Pancreas (tissue), 10 donors: ENCODE measurements around the gene TLR8. TPM values are rescaled to one million over a fixed set of nuclear protein-coding genes. Genes with fewer than 3 reads are reported as not detected.
A peak's percentile ranks its signal among the peaks of the same experiment; 100 is the strongest.

Experiments used
- ATAC-seq, 4 donors: fragments of 200-7000 bp; cut with Tn5 transposase; one replicate each; pipeline versions ENCODE4 v1.8.0 to v1.9.1; 2020; ENCODE audit warnings: mild to moderate bottlenecking in 4 of 4, moderate library complexity in 4 of 4
- DNase-seq, 6 donors: peaks; one replicate each; pipeline ENCODE4 v3.0.0-alpha.2; 2020
- FAIRE-seq: peaks from 2 replicates; lab custom pipeline; 2012; peaks lifted over from hg19 to GRCh38; lab: Jason Lieb, UNC
- H3K27ac ChIP-seq, 4 donors: fragments of 200-600 bp; sonication (generic); 1 replicate in 3 of 4; 2 replicates in 1 of 4; pipeline versions ENCODE4 v1.5.0 to v1.8.0; 2020
- H3K27me3 ChIP-seq, 4 donors: fragments of 200-600 bp; one replicate each; pipeline ENCODE4 v1.8.0; 2021
- H3K36me3 ChIP-seq, 3 donors: fragments of 200-600 bp; sonication (generic) in 1 of 3; one replicate each; pipeline versions ENCODE4 v1.5.0 to v1.8.0; 2020 to 2021
- H3K4me1 ChIP-seq, 3 donors: fragments of 200-600 bp; one replicate each; pipeline ENCODE4 v1.8.0; 2021
- H3K4me3 ChIP-seq, 4 donors: fragments of 200-600 bp; sonication (generic) in 2 of 4; one replicate each; pipeline versions ENCODE4 v1.5.0 to v1.8.0; 2020 to 2021
- H3K9me3 ChIP-seq, 4 donors: fragments of 200-600 bp; one replicate each; pipeline ENCODE4 v1.8.0; 2021
- CTCF ChIP-seq, 4 donors: fragments of 200-600 bp; sonication (generic) in 3 of 4; IDR thresholded peaks; one replicate each; pipeline versions ENCODE4 v1.5.0 to v1.8.0; 2021; ENCODE audit warnings: antibody characterized with exemption in 4 of 4
- WGBS, 2 donors: extraction: QIAGEN DNeasy Blood & Tissue Kit; methylation state at CpG; one replicate each; pipeline ENCODE4 v1.1.7; 2013; 5-methylcytosine and 5-hydroxymethylcytosine counted together
- intact Hi-C, 3 donors: fragments of 100-400 bp; cut with DNase I; formaldehyde crosslinking; loops; one replicate each; pipeline versions ENCODE4 v1.11.1 to v1.14.2; 2022
- polyA plus RNA-seq, 2 donors: library from polyadenylated mRNA; stranded (reverse); fragments of 200-250 nt; gene quantifications; one replicate each; pipeline ENCODE4 v1.2.3, GENCODE V29; 2013
- total RNA-seq, 6 donors: library from RNA; stranded (reverse); fragmentation: NEBNext Ultra II Directional in 4 of 6; extraction: Animal tissue kit (Norgen Biotek cat#: 25700) in 4 of 6; gene quantifications; one replicate each; pipeline versions ENCODE4 v1.2.1 to v1.2.4, GENCODE V29; 2021 to 2023
- donor health status: healthy with polysubstance abuse.
- donor health status: DM: no; HTN: no; CAD: no; lungs with moderate emphysema.
- donor health status: DM: no; HTN: no; CAD: no.
- donor health status: control.
- donor health status: control.
- donor health status: Bipolar disorder and iron deficiency.
- donor health status: DM: yes; HTN: yes; CAD: no.
- donor health status: DM: no; HTN: no; CAD: no.
- donor health status: DM: no; HTN: no; CAD: no.
- donor health status: DM: yes; HTN: yes; CAD: no.

Gene TLR8
- total and polyA plus RNA-seq, 8 donors = 0.04 to 2.0 (median 0.07) TPM

DNA sequence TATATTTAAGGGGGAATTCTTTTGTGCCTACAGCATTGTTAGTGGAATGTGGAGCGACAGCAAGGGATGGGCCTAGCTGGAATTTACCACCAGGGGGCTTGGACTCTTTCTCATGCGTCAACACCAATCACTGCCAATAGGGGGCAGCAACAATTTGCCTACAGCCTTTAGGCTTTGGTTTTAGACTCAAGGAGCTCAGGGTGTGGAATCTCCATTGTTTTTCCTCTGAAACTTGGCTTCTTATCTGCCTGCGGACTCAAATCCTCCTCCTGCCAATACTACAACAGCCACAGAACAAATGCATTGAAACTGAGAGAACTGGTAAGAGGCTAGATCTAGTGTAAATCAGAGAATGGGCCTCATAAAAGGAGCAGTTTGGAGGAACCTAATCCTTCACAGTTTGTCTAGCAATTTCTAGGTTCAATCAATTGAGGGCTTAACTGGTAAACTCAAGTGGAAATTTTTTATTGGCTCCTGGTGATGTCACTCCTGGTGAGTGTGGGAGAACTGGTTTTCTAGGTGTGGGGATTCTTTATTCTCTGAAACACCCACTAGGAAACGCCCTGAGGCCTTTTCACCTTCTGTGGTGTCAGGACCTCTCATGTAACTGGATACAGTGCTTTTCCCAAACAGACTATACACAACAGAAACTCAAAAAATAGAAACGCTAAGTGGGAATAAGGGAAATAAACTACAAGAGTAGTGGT is 40.6 kb downstream of the TLR8 start:
- peak; percentile 69 to 88 (median 86) for TF ChIP-seq CTCF (IDR thresholded peaks at IDR 0.05)
- H3K4me3 ChIP-seq = no peak overlapping the region
- no peaks in the 10 kb centered on the region for H3K36me3 ChIP-seq
- peak overlapping the region in 2 of 4 donors; percentile 4 to 58 for H3K27ac ChIP-seq
- intact Hi-C loops = no loop called here
- no peaks in the 10 kb centered on the region for H3K27me3 ChIP-seq
- ATAC-seq (peak; percentile 74 to 86 (median 84)), DNase-seq (peak in 5 of 6 donors; percentile 21 to 72 (median 62)), FAIRE-seq (no peak)
- H3K4me1 ChIP-seq = peaks cover 9 to 16% (median 16%) of the 10 kb centered on the region in 3 donors
- 39 to 54% methylated on average over 5 of the region's 5 CpGs for WGBS, 2 donors
- no peaks in the 10 kb centered on the region for H3K9me3 ChIP-seq

- intact Hi-C loops = no loop called here
- H3K4me1 ChIP-seq = peaks cover 9 to 16% (median 16%) of the 10 kb centered on the region in 3 donors
- H3K27ac ChIP-seq = peak overlapping the region in 2 of 4 donors; percentile 55 to 58
- no peaks in the 10 kb centered on the region for H3K36me3 ChIP-seq
- H3K4me3 ChIP-seq = no peak overlapping the region
- ATAC-seq = peak; percentile 51 to 79 (median 65)
- 54 to 60% methylated on average over 5 of the region's 5 CpGs for WGBS, 2 donors
- H3K27me3 ChIP-seq = no peaks in the 10 kb centered on the region
- FAIRE-seq = no peak
- H3K9me3 ChIP-seq = no peaks in the 10 kb centered on the region
- DNase-seq = no peak
- TF ChIP-seq CTCF (IDR thresholded peaks at IDR 0.05) = no peak
These were observed 41.3 kb downstream of the TLR8 start for GRCh38 chrX:12947545-12948235.

GRCh38 chrX:12948495-12948894 is 42.1 kb downstream of the TLR8 start:
- no peak overlapping the region for H3K4me3 ChIP-seq
- FAIRE-seq (no peak), ATAC-seq (peak in 1 of 4 donors; percentile 10), DNase-seq (no peak)
- peak overlapping the region in 2 of 4 donors; percentile 55 to 58 for H3K27ac ChIP-seq
- no peaks in the 10 kb centered on the region for H3K9me3 ChIP-seq
- TF ChIP-seq CTCF (IDR thresholded peaks at IDR 0.05) = no peak
- no peaks in the 10 kb centered on the region for H3K36me3 ChIP-seq
- WGBS, 2 donors = 90 to 98% methylated on average over 2 of the region's 2 CpGs
- H3K27me3 ChIP-seq = no peaks in the 10 kb centered on the region
- intact Hi-C loops = no loop called here
- peaks cover 9 to 16% (median 16%) of the 10 kb centered on the region in 3 donors for H3K4me1 ChIP-seq

DNA sequence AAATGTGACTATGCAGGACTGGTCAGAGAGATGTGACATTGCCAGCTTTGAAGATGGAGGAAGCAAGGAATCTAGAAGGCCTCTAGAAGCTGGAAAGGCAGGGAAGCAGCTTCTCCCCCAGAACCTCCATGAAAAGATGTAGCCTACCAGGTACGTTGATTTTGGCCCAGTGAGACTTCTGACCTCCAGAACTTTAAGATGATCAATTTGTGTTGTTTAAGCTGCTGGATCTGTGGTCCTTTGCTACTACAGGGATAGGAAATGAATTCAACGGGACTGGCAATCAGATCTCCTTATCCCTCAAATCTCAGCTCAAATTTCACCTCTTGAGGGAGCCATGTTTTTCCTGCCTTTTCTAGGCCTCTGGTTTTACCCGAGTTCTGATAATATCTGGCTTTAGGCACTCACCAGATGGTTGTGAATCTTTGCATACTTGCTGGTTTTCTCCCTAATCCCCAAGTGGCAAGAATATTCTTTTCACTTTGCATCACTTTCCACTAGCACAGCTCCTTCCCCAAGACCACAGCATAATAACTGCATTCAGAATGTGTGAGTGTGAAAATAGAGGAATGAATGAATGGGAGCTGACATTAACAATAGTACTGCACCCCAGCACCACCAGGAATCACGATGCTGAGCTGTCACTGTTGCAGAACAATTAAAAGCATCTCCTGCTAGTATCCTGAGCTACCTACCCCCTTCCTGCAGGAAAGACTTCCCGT is 42.9 kb downstream of the TLR8 start:
- peak overlapping the region in 2 of 4 donors; percentile 38 to 54 for H3K27ac ChIP-seq

More for the DNA sequence above, 42.9 kb downstream of the TLR8 start:
- TF ChIP-seq CTCF (IDR thresholded peaks at IDR 0.05) = no peak
- no peak for DNase-seq
- ATAC-seq = no peak
- Histone ChIP-seq H3K36me3 (no peaks in the 10 kb centered on the region), H3K4me1 (peaks cover 9 to 16% (median 16%) of the 10 kb centered on the region in 3 donors), H3K27me3 (no peaks in the 10 kb centered on the region), H3K9me3 (no peaks in the 10 kb centered on the region), H3K4me3 (no peak overlapping the region)
- FAIRE-seq = no peak
- intact Hi-C loops = no loop called here
- WGBS, 2 donors = 74 to 77% methylated on average over 5 of the region's 5 CpGs
